ENCODE results near the gene TANC1.

TANC1 gene

DNA sequence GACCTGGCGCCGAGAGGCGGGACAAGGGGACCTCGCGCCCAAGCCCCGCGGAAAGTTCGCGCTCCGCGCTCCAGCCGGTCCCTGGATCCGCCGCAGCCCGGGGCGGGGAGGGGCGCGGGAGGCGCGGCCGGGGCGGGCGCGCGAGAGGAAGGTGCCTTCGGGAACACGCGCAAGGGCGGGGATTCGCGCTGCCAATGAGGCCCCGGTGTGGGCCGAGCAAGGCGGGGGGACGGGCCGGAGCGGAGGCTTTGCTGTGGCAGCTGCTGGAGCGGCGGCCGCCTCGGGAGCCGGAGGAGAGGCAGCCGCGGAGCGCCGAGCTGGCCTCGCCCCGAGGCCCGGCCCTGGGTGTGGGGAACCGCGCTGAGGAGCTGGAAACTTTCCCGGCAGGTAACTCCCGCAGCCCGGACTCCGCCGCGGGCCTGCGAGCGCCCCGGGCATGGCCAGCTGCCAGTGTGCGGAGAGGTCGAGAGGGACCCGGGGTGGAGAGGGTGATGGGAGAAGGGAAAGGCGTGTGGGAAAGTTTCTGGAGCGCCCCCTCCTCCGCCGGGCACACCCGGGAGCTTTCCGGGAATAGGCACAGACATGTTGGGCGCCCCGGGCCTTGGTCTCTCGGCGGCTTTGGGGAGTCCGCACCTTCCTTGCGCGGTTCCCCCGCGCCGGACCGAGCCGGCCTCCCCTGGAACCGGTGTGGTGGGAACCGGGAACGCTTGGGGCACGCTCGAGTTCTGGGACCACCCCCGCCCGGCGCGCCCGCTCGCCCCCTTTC lies at the start of gene TANC1:
Gene TANC1 (plus strand): TSS at position 245 of the 766 bp plus-strand sequence. CDS start 97,271 bp downstream, outside the sequence.
- DNase-seq, result peak; percentile 94

DNA sequence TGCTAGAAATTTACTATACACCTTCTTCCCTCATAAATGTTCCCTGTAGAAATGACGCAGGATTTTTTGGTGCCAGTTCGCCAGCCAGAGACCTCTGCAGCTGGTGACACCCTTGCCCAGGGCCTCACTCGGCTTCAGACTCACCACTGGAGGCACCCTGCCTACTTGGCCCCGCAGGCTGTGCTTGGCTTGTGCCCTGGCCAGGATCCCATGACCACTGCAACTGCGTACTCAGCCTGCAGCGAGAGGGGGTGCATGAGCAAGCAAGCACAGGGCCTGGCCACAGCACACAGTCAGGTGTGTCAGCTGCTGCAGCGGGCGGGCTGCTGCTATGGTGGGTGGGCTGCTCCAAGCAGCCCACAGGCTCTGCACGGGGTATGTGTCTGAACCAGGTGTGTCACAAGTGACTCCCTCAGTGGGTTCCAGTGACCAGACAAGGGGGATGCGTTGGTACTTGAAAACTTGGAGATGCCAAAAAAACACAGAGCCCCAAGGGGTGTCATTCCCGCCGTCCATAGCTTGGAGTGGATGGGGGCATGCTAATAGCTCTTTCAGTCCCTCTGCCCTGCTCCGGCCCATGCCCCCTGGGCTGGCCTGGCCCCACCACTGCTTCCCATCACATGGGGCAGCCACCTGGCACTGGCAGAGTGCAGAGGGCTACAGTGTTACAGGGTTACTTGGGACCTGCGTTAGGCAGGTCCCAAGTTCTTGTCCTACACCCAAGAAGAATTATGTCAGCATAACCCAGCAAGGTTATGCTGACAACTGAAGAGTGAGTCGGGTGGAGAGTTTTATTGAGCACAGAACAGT lies 46.6 kb upstream of the TANC1 start:
- DNase-seq, result no peak

DNA sequence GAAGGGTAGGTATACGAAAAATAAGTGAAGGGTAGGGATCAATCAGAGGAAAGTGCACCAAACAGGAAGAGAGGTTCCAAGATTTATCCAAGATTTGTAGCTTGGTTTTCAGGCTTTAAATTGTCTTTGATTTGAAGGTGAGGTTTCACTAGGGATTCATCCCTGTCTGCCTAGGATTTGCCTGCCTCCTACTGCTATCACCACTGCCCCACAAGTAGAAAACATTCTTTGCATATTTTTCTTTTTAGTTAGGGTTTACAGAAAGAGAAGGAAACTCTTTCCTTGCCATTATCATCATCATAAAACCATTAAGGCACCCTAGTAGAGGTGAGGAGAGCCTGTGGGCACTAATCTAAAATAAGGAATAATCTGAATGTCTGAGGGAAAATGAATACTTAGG lies 45.8 kb upstream of the TANC1 start:
- DNase-seq, result peak; percentile 48

DNA sequence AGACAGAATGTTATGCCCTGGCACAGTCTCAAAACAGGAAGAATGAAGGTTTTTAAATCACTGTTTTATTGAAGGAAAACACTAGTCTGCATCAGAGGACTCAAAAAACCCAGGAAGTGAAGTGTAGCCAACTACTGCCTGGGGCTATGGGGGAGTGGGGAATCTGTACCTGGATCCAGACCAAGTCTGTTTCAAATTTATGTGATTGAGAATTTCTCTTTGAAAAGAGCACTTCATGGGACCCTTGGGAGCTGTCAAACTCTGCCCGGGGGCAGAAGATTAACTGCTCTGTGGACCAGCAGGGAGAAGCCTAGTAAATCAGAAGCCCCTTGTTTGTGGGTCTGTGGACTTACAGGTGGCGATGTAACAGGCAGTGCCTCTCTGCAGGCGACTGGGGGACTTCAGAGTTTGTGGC lies 45.3 kb upstream of the TANC1 start:
- peak; percentile 51 for DNase-seq

DNA sequence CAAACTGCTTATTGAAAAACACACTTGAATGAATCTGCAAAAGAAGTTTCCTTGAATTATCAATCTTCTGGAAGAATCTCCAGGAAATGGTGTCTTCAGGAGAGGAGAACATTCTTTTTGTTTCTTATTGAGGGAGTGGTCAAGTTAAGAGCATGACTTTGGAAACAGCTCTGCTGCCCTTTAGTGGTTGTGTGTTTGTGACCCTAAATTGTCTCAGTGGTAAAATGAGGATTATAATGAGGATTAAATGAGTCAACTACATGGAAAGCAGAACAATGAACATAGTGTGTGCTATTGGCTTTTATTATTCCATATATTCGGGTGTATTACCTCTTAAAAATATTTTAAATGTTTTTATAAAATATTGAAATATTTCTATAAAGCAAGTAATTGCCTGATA lies 44.8 kb upstream of the TANC1 start:
- no peak for DNase-seq

DNA sequence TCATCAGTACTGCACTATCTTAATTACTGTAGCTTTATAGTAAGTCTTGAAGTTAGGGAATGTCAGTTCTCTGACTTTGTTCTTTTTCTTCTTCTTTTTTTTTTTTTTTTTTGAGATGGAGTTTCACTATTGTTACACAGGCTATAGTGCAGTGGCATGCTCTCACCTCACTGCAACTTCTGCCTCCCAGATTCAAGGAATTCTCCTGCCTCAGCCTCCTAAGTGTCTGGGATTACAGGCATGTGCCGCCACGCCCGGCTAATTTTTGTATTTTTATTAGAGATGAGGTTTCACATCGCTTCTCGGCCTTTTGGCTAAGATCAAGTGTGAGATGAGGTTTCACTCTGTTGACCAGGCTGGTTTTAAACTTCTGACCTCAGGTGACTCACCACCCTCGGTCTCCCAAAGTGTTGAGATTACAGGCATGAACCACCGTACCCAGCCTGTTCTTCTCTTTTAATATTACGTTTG lies 41.9 kb upstream of the TANC1 start:
- DNase-seq, result peak; percentile 71

DNA sequence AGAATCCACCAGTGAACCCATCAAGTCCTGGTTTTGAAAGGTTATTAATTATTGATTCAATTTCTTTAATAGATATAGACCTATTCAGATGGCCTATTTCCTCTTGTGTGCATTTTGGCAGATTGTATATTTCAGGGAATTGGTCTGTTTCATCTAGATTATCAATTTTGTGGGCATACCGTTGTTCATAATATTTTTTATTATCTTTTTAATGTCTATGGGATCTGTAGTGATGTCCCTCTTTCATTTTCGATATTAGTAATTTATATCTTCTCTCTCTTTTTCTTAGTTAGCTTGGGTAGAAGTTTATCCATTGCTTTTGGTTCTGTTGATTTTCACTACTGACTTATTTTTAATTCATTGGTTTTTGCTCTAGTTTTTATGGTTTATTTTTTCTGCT lies 39.9 kb upstream of the TANC1 start:
- DNase-seq, result no peak

DNA sequence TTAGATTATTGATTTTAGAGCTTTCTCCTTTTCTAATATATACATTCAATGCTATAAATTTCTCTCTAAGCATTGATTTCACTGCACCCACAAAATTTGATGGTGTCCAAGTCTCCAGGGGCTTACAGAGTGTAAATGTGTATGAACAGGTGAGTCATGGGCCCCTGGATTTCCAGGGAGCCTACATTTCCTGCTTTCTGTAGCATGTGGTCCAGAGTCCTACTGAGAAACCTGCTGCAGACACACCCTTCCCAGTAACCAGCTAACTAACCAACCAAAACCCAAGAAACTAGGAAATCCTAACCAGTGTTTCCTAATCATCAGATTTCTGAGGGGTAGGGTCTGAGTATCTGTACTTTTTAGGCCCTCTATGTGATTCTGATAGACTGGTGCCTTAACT lies 39.5 kb upstream of the TANC1 start:
- no peak for DNase-seq

DNA sequence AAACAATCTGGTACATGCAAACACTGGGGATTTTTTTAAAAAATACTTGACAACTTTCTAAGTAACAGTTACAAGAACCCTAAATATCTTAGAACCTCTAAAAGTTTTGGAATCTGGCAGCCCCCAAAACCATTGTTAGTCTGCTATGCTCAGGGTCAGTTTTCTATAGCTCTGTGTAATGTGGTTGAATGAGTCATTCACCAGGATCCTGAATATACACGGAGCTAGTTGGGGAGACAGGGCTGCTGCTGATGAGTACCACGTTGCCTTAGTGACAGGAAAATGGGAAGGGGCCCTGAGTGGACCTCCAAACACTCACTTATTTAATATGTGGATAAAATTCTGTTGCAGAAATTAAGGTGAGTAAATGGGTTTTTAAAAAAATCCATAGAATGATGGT lies 36.9 kb upstream of the TANC1 start:
- peak; percentile 90 for DNase-seq

DNA sequence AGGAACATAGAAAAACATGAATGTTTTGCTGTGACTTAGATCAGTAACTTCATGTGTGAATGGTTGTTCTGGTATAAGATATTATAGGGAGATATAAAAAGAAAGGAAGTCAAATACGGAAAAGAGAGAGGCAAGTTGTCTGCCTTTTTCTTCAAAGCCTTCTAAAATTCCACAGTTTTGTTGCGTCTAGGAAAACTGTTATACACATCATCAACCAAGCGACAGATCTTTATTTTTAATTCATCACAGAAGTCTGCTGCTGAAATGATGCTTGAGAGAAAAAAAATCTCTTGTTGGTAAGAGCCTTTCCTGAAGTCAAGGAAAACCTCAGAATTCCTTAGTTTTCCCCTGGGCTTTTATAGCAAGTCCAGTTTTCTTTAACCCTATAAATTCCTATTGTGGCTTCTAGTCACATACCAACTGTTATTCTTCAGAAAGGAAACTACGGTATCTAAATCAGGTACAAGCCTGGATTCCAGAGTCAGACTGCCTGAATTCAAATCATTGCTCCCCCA lies 36.3 kb upstream of the TANC1 start:
- peak; percentile 92 for DNase-seq

DNA sequence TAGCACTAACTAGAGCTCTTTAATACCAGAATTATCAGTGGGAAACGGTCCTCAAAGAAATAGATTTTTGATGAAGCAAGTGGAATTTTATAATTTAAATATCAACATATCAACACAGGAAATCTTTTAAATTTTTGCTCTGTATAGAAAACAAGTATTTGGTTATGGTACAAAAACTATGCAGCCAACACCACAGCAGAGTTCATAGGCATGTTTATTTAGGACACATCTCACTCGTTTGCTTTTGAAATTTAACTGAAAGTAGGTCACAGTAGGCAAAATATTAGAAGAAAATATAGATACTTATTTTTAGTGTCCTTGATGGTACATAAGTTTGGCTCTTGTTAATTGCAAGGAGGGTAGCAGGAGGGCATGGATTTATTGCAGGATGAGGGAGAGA lies 34.3 kb upstream of the TANC1 start:
- no peak for DNase-seq

DNA sequence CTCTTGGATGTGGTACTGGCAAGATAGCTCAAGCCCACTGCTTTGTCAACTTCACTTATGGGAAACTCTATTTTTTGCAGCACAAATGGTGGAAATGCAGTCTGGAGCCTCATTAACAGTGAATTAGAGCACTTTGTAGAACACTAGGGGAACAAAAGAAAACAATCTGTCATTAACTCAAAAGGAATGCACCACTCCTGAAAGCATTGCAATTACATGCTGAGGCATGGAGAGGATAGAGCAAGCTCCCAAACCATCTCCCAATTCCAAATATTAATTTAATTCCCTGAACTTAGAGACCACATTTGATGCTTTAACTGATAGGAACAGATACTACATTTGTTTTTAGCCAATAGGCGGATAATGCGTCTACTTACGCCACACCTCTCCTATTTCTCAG lies 32.8 kb upstream of the TANC1 start:
- DNase-seq, result no peak

DNA sequence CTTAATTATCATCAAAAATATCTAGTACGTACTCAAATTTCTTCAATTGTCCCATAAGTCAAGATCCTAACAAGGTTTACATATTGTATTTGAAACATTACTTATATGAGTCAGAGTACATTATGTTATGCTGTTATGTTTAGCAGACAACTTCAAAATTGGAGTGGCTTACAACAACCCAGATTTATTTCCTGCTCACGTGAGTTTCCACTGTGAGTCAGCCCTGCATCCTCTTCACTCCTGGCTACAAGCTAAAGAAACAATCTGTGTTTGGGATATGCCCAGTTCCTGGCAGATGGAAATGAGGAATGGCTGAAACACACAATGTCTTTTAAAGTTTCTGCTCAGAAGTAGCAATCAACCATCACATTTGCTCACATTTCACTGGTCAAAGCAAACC lies 31.5 kb upstream of the TANC1 start:
- DNase-seq, result peak; percentile 90

DNA sequence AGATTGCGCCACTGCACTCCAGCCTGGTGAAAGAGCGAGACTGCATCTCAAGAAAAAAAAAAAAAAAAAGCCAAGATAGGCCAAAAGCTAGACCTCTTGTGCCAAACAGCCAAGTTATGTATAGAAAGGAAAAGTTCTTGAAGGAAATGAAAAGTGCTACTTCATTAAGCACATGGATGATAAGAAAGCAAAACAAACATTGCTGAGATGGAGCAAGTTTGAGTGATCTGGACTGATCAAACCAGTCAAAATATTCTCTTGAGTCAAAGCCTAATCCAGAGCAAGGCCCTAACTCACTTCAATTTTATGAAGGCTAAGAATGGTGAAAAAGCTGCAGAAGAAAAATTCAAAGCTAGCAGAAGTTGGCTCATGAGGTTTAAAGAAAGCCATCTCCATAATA lies 28.1 kb upstream of the TANC1 start:
- no peak for DNase-seq

DNA sequence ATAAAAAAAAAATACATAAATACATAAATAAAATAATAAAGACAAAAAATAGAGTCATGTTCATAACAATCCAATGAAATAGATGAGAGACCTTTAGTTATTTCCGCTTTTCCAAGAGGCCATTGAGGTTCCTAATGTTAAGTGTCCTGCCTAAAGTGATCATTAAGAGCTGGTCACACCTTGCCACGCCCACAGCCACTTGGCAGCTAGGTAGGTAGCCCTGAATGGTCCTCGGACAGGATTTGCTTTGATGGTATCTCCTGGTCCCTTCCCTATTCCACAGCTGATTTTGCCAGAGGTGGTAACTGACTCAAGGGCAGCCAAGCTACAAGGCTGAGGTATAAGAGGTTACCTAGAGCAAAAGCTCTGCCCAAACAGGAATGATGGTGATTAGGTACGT lies 24.5 kb upstream of the TANC1 start:
- no peak for DNase-seq

DNA sequence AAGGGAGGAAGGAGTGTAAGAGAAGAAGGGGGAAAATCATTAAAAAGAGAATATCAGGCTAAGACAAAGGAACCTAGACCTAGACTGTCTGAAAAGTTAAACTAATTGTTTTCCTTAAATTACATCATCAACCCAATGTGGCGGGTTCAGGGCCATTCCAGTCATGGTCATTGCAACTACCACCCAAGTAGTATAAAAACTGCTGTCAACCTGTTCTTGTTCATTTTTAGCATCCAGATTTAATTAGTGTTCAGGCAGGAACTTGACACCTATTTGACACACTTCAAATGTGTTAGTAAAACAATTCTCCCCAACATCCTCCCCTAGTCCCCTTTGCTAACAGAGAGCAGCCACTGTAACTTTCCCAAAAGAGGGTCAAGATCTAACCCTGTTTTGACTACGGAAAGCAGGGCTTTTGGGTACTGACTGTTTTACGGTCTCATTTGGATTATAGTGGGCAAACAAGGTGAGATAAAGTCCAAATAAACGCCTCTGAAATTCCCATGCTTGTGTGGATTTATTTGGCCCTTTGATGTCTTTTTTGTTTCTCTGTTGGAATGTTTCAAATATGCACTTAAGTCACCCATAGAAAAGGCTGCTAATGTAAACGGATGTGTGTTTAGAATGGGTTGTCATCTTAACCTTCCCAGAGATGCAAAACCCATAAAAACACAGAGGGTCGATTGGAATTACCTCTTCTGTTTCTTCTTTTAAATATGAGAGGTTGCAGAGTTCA lies 19.3 kb upstream of the TANC1 start:
- no peak for DNase-seq

DNA sequence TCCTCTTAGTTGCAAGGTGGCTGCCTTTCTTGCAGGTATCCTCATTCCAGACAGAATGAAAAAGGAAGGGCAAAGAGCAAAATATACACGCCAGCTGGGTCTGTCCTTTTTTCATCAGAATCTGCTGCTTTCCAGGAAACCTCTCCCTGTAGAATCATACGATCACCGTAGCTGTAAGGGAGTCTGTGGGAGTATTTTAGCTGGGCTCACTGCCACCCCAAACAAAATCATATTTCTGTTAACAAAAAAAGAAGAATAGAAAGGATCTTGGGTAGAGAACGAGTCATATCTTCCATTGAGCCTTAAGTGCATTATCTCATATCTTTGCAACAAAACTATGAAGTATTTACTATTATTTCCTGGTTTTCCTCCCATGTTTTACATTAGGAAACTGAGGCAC lies 15.0 kb upstream of the TANC1 start:
- peak; percentile 74 for DNase-seq

DNA sequence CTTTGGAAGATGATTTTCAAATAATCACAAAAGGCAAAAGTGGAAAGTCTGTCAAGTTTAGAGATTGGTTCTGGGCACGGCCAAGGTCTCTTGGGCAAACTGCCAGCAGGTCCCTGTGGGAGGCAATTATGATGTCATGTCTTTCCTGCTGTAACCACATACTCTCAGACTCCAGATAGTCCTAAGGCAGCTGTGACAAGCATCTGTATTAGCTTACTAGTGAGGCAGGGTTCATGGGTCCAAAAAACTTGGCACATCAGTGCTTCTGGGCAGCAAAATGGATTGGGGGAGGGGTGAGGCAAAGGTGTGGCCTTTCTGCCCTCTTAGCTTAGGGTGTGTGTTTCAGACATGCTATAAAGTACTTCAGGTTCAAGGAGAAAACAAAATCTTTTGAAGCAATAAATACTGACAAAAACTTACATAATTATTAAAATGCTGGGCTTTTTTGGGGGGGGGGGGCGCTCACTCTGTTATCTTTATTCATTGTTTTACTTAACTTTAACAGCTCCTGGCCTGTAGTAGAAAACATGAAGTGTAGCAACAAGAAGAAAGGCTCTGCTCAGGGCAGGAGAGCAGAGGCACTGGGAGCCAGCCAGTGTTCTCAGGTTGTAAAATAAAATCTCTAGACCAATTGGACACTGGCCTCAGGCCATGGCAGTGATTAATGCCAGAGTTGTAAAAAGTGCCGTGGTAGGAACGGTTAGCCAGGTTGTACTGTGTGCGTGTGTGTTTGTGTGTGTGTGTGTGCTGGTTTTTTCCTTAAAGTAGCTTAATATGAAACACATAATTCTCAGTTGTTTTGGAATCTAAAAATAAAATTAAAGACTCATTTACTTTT lies 14.3 kb upstream of the TANC1 start:
- peak; percentile 89 for DNase-seq

DNA sequence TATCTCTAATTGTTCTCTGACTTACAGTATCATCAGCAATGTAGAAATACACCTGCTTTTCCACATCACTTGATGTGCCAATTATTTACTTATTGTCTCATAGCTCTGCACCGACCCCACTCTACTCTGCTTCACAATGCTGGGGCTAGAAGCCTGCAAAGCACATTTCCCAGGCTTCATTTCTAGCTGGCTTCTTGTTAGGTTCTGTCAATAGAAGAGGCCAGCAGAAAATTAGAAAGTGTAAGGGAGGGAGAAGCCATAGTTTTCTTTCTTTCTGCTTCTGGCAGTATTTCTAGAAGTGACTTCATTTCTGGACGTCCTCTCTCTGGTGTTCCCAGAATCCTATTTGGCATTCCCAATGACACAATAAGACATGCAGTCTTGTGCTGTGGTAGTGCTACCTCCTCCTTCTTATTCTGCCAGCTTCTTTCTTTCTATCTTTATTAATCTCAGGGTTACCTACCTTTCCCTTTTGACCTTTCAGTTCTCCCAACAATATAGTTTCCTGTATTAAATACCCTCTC lies 12.5 kb upstream of the TANC1 start:
- no peak for DNase-seq

DNA sequence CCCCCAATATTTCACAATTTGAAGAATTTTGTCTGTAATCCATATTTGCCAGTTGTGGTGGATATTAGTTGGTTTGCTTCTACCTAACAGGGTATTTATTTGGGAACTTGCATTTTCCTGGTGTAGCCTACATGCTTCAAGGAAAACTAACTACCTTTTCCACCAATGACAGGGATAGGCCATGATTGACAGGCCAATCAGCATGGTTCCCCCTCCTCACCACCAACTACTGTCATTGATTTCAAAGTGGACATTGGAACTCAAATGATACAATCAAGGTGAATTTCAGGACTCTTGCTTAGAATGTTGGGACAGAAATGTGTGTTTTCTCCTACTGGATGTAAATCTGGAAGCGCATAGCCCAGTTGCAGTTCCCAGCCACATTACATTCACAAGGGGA lies 10.1 kb upstream of the TANC1 start:
- no peak for DNase-seq

DNA sequence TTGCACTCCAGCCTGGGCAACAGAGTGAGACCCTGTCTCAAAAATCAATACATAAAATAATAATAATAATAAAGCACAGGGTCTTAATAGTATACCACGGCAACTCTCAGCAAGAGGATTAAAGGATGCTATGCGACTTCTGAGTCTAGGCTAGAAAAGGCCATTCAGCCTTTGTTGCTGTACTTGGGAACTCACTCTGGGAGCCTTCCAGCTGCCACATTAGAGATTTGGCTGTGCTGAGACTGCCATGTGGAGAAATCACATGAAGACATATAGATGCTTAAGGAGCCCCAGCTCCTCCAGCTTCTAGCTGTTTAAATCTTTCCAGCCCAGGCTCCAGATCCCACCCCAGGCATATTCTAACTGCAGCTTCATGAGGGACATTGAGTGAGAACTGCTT lies 8.2 kb upstream of the TANC1 start:
- DNase-seq, result no peak

DNA sequence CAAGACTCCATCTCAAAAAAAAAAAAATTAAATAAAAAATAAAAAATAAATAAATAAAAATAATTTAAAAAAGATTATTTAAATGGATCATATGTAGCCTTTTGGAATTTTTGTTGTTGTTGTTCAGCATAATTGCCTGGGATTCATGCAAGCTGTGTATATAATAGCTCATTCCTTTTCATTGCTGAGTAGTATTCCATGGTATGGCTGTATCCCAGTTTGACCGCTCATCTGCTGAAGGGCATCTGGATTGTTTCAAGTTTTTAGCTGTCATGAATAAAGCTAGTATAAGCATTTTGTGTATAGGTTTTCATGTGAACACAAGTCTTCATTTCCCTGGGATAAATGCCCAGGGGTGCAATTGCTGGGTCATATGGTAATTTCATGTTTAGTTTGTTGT lies 6.4 kb upstream of the TANC1 start:
- DNase-seq, result no peak
